B cell (primary cell): Measurements from ENCODE around the gene PCGF3. TPM values are rescaled to one million over a fixed set of nuclear protein-coding genes. Genes with fewer than 3 reads are reported as not detected.

Source experiments
- ATAC-seq: fragments of 200-7000 bp; cut with Tn5 transposase; one replicate; pipeline ENCODE4 v1.10.0; 2021; ENCODE audit warnings: low read depth, mild to moderate bottlenecking, moderate number of reproducible peaks, moderate library complexity
- CTCF ChIA-PET: fragments of 350-600 bp; sonication (Branson Sonifier 250); formaldehyde crosslinking; loops from one replicate; lab custom pipeline; 2021; ENCODE audit warnings: antibody characterized with exemption, inconsistent platforms; lab: Charles Lee
- POLR2A ChIA-PET: fragments of 350-600 bp; sonication (Branson Sonifier 250); formaldehyde crosslinking; loops from one replicate; lab custom pipeline; 2021; ENCODE audit warnings: antibody characterized with exemption; lab: Charles Lee
- DNase-seq: peaks from one replicate; pipeline ENCODE4 v3.0.0; 2013
- H2AFZ ChIP-seq: 2 replicates; pipeline ENCODE4 v1.6.1; 2012; ENCODE audit warnings: mild to moderate bottlenecking, low read depth, low read length; ENCODE audit not compliant: insufficient read depth, poor library complexity, severe bottlenecking
- H3K27ac ChIP-seq, 2 donors: 1 replicate in 1 of 2; 2 replicates in 1 of 2; pipeline ENCODE4 v1.5.1; 2012 to 2013; ENCODE audit warnings: low read length in 2 of 2, mild to moderate bottlenecking in 2 of 2, moderate library complexity in 1 of 2
- H3K27me3 ChIP-seq, 4 experiments: fragments of 200-600 bp in 1 of 4; sonication (generic) in 1 of 4; replicated peaks in 1 of 4; 1 replicate in 2 of 4; 2 replicates in 2 of 4; pipeline versions ENCODE4 v1.6.1 to v1.7.0; 2013 to 2016; ENCODE audit warnings: low read length in 3 of 4, mild to moderate bottlenecking in 2 of 4, mixed read lengths in 1 of 4, moderate library complexity in 1 of 4; ENCODE audit not compliant: insufficient read depth in 4 of 4, control insufficient read depth in 3 of 4; ENCODE audit errors: control extremely low read depth in 1 of 4
- H3K36me3 ChIP-seq, 2 experiments: replicated peaks in 1 of 2; 1 replicate in 1 of 2; 2 replicates in 1 of 2; pipeline versions ENCODE4 v1.6.1 to v1.7.1; 2013; ENCODE audit warnings: low read length in 1 of 2; ENCODE audit not compliant: insufficient read depth in 2 of 2, control insufficient read depth in 1 of 2; ENCODE audit errors: control extremely low read depth in 1 of 2, extremely low read depth in 1 of 2
- H3K4me1 ChIP-seq, 2 donors: fragments of 200-600 bp in 1 of 2; sonication (generic) in 1 of 2; 1 replicate in 1 of 2; 2 replicates in 1 of 2; pipeline versions ENCODE4 v1.5.1 to v1.6.1; 2013 to 2017; ENCODE audit warnings: low read length in 2 of 2; ENCODE audit not compliant: control insufficient read depth in 2 of 2, insufficient read depth in 2 of 2
- H3K4me2 ChIP-seq: replicated peaks from 2 replicates; pipeline ENCODE3; 2012; ENCODE audit warnings: mild to moderate bottlenecking, low read depth, low read length; ENCODE audit not compliant: poor library complexity, severe bottlenecking
- H3K4me3 ChIP-seq, 5 experiments: fragments of 200-600 bp in 1 of 5; sonication (generic) in 1 of 5; 1 replicate in 3 of 5; 2 replicates in 2 of 5; pipeline versions ENCODE4 v1.5.1 to v1.7.0; 2011 to 2016; ENCODE audit warnings: low read length in 4 of 5, mild to moderate bottlenecking in 4 of 5, low read depth in 2 of 5, control low read depth in 1 of 5, moderate library complexity in 1 of 5; ENCODE audit not compliant: insufficient read depth in 1 of 5; ENCODE audit errors: control extremely low read depth in 1 of 5, extremely low read depth in 1 of 5
- H3K79me2 ChIP-seq: fragments of 200-600 bp; sonication (generic); one replicate; pipeline ENCODE4 v1.6.0; 2016; ENCODE audit warnings: low read length; ENCODE audit not compliant: control insufficient read depth, insufficient read depth
- H3K9ac ChIP-seq: fragments of 200-600 bp; sonication (generic); 2 replicates; pipeline ENCODE4 v1.6.1; 2017; ENCODE audit warnings: mild to moderate bottlenecking, low read length, moderate library complexity
- H3K9me3 ChIP-seq, 3 donors: one replicate each; pipeline versions ENCODE4 v1.6.1 to v1.7.1; 2013; ENCODE audit warnings: low read length in 2 of 3; ENCODE audit not compliant: control insufficient read depth in 2 of 3, insufficient read depth in 1 of 3; ENCODE audit errors: control extremely low read depth in 1 of 3
- H4K20me1 ChIP-seq: 2 replicates; pipeline ENCODE4 v1.6.0; 2012; ENCODE audit warnings: mild to moderate bottlenecking, low read length; ENCODE audit not compliant: insufficient read depth, control insufficient read depth, poor library complexity, severe bottlenecking
- H3K27ac Mint-ChIP-seq: one replicate; pipeline ENCODE4 v1.8.0; 2021; ENCODE audit warnings: mixed read lengths
- H3K27me3 Mint-ChIP-seq: one replicate; pipeline ENCODE4 v1.8.0; 2021; ENCODE audit warnings: mixed read lengths
- H3K4me1 Mint-ChIP-seq: one replicate; pipeline ENCODE4 v1.8.0; 2021; ENCODE audit warnings: mixed read lengths
- H3K4me3 Mint-ChIP-seq: one replicate; pipeline ENCODE4 v1.8.0; 2021; ENCODE audit warnings: mixed read lengths
- H3K9me3 Mint-ChIP-seq: one replicate; pipeline ENCODE4 v1.8.0; 2022; ENCODE audit warnings: mixed read lengths; ENCODE audit not compliant: insufficient read depth
- EZH2 ChIP-seq: IDR thresholded peaks from 2 replicates; pipeline ENCODE4 v1.6.1; 2012; ENCODE audit warnings: borderline replicate concordance, low read depth, mild to moderate bottlenecking, moderate library complexity, low read length; ENCODE audit not compliant: insufficient read depth, poor library complexity, severe bottlenecking
- WGBS: methylation state at CpG from one replicate; pipeline ENCODE4 v1.1.5; 2013; ENCODE audit warnings: missing lambda C conversion rate; ENCODE audit not compliant: insufficient coverage; 5-methylcytosine and 5-hydroxymethylcytosine counted together
- intact Hi-C: fragments of 100-400 bp; cut with micrococcal nuclease; formaldehyde crosslinking; loops from one replicate; pipeline ENCODE4 v1.10.0; 2022
- polyA plus RNA-seq: library from polyadenylated mRNA; depleted of rRNA; stranded (reverse); fragments of >200 nt; gene quantifications from 2 replicates; pipeline ENCODE4 v1.2.3, GENCODE V29; 2012
- total RNA-seq, 2 donors: library from RNA; stranded (reverse); fragments of 120-200 nt in 1 of 2; gene quantifications; 1 replicate in 1 of 2; 2 replicates in 1 of 2; pipeline versions ENCODE4 v1.2.3 to v1.2.4, GENCODE V29; 2013 to 2022
- TF ChIP-seq, protein P1 (sequence below): fragments of 200-600 bp; IDR thresholded peaks from one replicate; pipeline ENCODE4 v1.8.0; 2022; ENCODE audit warnings: antibody characterized with exemption, mild to moderate bottlenecking

PCGF3 gene
- total and polyA plus RNA-seq, 2 donors (not counting 1 experiment from before 2014, with no cell fraction given): 65.7 to 90.3 TPM

DNA sequence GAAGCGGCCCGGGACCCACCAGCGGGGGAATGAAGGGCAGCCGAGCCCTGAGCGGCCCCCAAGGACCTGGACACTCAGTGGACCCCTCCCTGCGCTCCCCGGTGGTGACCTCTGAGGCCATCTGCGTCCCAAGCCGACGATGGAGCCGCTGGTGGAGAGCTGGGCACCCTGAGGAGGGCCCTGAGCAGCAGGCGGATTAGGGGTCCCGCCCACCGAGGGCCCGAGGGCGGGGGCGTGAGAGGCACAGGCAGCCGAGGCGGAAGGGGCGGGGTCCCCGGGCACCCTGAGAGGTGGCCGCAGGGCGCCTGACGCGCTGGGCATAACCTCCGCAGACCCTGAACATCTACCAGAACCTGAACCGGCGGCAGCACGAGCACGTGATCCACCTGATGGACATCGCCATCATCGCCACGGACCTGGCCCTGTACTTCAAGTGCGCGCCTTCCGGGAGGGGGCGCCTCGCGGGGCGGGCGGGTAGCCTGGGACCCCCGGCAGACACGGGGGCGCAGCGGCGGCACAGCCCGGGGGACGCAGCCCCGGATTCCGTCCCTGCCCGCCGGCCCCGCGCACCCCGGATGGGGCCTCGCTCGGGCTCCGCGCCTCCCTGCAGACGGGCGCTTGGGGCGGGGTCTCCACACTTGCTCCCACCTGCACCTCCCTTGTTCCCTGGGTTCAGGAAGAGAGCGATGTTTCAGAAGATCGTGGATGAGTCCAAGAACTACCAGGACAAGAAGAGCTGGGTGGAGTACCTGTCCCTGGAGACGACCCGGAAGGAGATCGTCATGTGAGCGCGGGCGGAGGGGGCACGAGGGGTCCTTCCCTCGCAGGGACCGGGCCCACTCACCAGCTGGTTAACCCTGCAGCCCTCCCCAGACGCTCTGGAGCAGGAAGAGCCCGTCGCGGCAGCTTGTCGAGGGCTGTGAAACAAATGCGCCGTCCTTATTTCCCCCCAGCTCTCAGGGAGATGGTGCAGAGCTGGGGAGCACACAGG lies 41.9 kb upstream of the PCGF3 start:
- ATAC-seq (peak; percentile 87), DNase-seq (peak; percentile 78)
- ChIA-PET CTCF (interaction anchor here (1.7 kb wide), 1 partner anchor 10 kb away, joined by 5 read pairs; the partner anchor contains the start of genes ATP5ME and MYL5), POLR2A (interaction anchor here (0.6 to 1.5 kb wide), 3 partner anchors 10 to 522 kb away, joined by 3 to 11 read pairs (median 4); partner anchors contain the start of genes ATP5ME and MYL5)
- Histone ChIP-seq H3K9ac (peak overlapping the region; percentile 98), H4K20me1 (no peaks in the 10 kb centered on the region), H3K9me3 (peaks cover 0 to 14% (median 0%) of the 10 kb centered on the region in 3 donors), H3K27ac (peak overlapping the region; percentile 55 to 88), H3K4me3 (peak overlapping the region; percentile 68 to 85 (median 78)), H3K36me3 (no peaks in the 10 kb centered on the region), H2AFZ (peak overlapping the region; percentile 96), H3K4me1 (peaks cover 9 to 17% of the 10 kb centered on the region in 2 donors), H3K4me2 (peak overlapping the region; percentile 99), H3K79me2 (peaks cover 9% of the 10 kb centered on the region), H3K27me3 (no peaks in the 10 kb centered on the region)
- Mint-ChIP-seq H3K4me3 (peak overlapping the region; percentile 85), H3K9me3 (no peaks in the 10 kb centered on the region), H3K27me3 (no peaks in the 10 kb centered on the region), H3K4me1 (peaks cover 11% of the 10 kb centered on the region), H3K27ac (peak overlapping the region; percentile 89)
- TF ChIP-seq, protein P1, sequence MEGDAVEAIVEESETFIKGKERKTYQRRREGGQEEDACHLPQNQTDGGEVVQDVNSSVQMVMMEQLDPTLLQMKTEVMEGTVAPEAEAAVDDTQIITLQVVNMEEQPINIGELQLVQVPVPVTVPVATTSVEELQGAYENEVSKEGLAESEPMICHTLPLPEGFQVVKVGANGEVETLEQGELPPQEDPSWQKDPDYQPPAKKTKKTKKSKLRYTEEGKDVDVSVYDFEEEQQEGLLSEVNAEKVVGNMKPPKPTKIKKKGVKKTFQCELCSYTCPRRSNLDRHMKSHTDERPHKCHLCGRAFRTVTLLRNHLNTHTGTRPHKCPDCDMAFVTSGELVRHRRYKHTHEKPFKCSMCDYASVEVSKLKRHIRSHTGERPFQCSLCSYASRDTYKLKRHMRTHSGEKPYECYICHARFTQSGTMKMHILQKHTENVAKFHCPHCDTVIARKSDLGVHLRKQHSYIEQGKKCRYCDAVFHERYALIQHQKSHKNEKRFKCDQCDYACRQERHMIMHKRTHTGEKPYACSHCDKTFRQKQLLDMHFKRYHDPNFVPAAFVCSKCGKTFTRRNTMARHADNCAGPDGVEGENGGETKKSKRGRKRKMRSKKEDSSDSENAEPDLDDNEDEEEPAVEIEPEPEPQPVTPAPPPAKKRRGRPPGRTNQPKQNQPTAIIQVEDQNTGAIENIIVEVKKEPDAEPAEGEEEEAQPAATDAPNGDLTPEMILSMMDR: peak; percentile 31
- no peak for TF ChIP-seq EZH2
- intact Hi-C loops: loop anchor here (1.0 to 5.0 kb wide), 2 partner anchors 11 to 326 kb away; partner anchors contain the start of genes ATP5ME, MYL5 and ZNF141
- WGBS: 1% methylated on average over 80 of the region's 80 CpGs
